Sciatic nerve (tissue), 2 donors: ENCODE measurements around the gene TRAPPC12. TPM values are rescaled to one million over a fixed set of nuclear protein-coding genes. Genes with fewer than 3 reads are reported as not detected.

Experiments
- ATAC-seq: fragments of 200-7000 bp; cut with Tn5 transposase; one replicate; pipeline ENCODE4 v1.9.1; 2020; ENCODE audit warnings: mild to moderate bottlenecking, moderate library complexity
- DNase-seq: peaks from one replicate; pipeline ENCODE4 v3.0.0-alpha.2; 2020; ENCODE audit warnings: low spot score
- intact Hi-C: fragments of 100-400 bp; cut with DNase I; formaldehyde crosslinking; loops from one replicate; pipeline ENCODE4 v1.14.2; 2022
- total RNA-seq: library from RNA; stranded (reverse); fragmentation: NEBNext Ultra II Directional; extraction: Animal tissue kit (Norgen Biotek cat#: 25700); gene quantifications from one replicate; pipeline ENCODE4 v1.2.1, GENCODE V29; 2021
- donor health status: DM: no; HTN: no; CAD: no.
- donor health status: DM: no; HTN: no; CAD: no.

TRAPPC12 gene
- total RNA-seq, 1 donor from 2014 or later: 139 TPM

- ATAC-seq (no peak), DNase-seq (no peak)
- intact Hi-C loops: no loop called here
Measured at GRCh38 chr2:3475771-3476170, 96.3 kb downstream of the TRAPPC12 start.

GRCh38 chr2:3476321-3476984 is 97.0 kb downstream of the TRAPPC12 start:
- intact Hi-C loops: no loop called here
- ATAC-seq: peak; percentile 64
- no peak for DNase-seq

GRCh38 chr2:3476985-3477327 is 97.5 kb downstream of the TRAPPC12 start:
- intact Hi-C loops: no loop called here
- ATAC-seq (no peak), DNase-seq (no peak)

GRCh38 chr2:3478846-3479385 is 99.4 kb downstream of the TRAPPC12 start:
- DNase-seq (no peak), ATAC-seq (peak; percentile 16)
- intact Hi-C loops: no loop called here

- intact Hi-C loops: no loop called here
- DNase-seq: no peak
- no peak for ATAC-seq
Measured at GRCh38 chr2:3479430-3480320, 100.2 kb downstream of the TRAPPC12 start.

- intact Hi-C loops: no loop called here
- no peak for ATAC-seq
- no peak for DNase-seq
Measured at GRCh38 chr2:3480352-3481010, 101.0 kb downstream of the TRAPPC12 start.

- ATAC-seq (no peak), DNase-seq (no peak)
- intact Hi-C loops: no loop called here
Measured at GRCh38 chr2:3481011-3481400, 101.5 kb downstream of the TRAPPC12 start.

- ATAC-seq: no peak
Measured at GRCh38 chr2:3481736-3482362, 102.4 kb downstream of the TRAPPC12 start.

GRCh38 chr2:3482363-3482821 is 102.9 kb downstream of the TRAPPC12 start:
- DNase-seq (peak; percentile 59), ATAC-seq (no peak)
- intact Hi-C loops: no loop called here

More at GRCh38 chr2:3481736-3482362, 102.4 kb downstream of the TRAPPC12 start:
- intact Hi-C loops: no loop called here
- DNase-seq: no peak

GRCh38 chr2:3483227-3483985 is 103.9 kb downstream of the TRAPPC12 start:
- DNase-seq: peak; percentile 72
- intact Hi-C loops: no loop called here
- peak; percentile 50 for ATAC-seq

- DNase-seq: peak; percentile 52
- intact Hi-C loops: no loop called here
- no peak for ATAC-seq
Measured at GRCh38 chr2:3483986-3484960, 104.8 kb downstream of the TRAPPC12 start.

- ATAC-seq (no peak), DNase-seq (peak; percentile 38)
- intact Hi-C loops: no loop called here
Measured at GRCh38 chr2:3485166-3485565, 105.7 kb downstream of the TRAPPC12 start.

GRCh38 chr2:3486047-3487027 is 106.8 kb downstream of the TRAPPC12 start:
- intact Hi-C loops: no loop called here
- peak; percentile 57 for DNase-seq
- ATAC-seq: no peak

GRCh38 chr2:3487028-3487425 is 107.5 kb downstream of the TRAPPC12 start:
- DNase-seq: peak; percentile 51
- no peak for ATAC-seq
- intact Hi-C loops: no loop called here

GRCh38 chr2:3487432-3487831 is 107.9 kb downstream of the TRAPPC12 start:
- peak; percentile 2 for ATAC-seq

GRCh38 chr2:3488061-3488531 is 108.6 kb downstream of the TRAPPC12 start:
- intact Hi-C loops: no loop called here
- ATAC-seq (no peak), DNase-seq (peak; percentile 53)

More at GRCh38 chr2:3487432-3487831, 107.9 kb downstream of the TRAPPC12 start:
- intact Hi-C loops: no loop called here
- DNase-seq: peak; percentile 41
